ENCODE data around the gene CSTB. TPM values are rescaled to one million over a fixed set of nuclear protein-coding genes. Genes with fewer than 3 reads are reported as not detected.

CSTB gene
- total RNA-seq, 1 donor from 2014 or later: 32.7 TPM

- Mint-ChIP-seq H3K9me3 (ENCODE audit: unreplicated experiment) (peaks cover 3% of the 10 kb centered on the region), H3K36me3 (ENCODE audit: unreplicated experiment) (no peaks in the 10 kb centered on the region), H3K27ac (ENCODE audit: unreplicated experiment) (no peak overlapping the region), H3K27me3 (ENCODE audit: unreplicated experiment) (no peaks in the 10 kb centered on the region), H3K4me1 (ENCODE audit: low read depth, unreplicated experiment) (peaks cover 16% of the 10 kb centered on the region), H3K4me3 (ENCODE audit: unreplicated experiment) (no peak overlapping the region)
- TF ChIP-seq CTCF (IDR thresholded peaks at IDR 0.05; ENCODE audit: partially characterized antibody, unreplicated experiment): no peak
- no peak for DNase-seq
These were observed 20.9 kb downstream of the CSTB start for GRCh38 chr21:43754948-43755781.

GRCh38 chr21:43753439-43753799 lies 22.7 kb downstream of the CSTB start:
- Mint-ChIP-seq H3K9me3 (ENCODE audit: unreplicated experiment) (peaks cover 3% of the 10 kb centered on the region), H3K27me3 (ENCODE audit: unreplicated experiment) (no peaks in the 10 kb centered on the region), H3K36me3 (ENCODE audit: unreplicated experiment) (no peaks in the 10 kb centered on the region), H3K4me1 (ENCODE audit: low read depth, unreplicated experiment) (peaks cover 11% of the 10 kb centered on the region), H3K4me3 (ENCODE audit: unreplicated experiment) (no peak overlapping the region), H3K27ac (ENCODE audit: unreplicated experiment) (no peak overlapping the region)
- DNase-seq: no peak
- no peak for TF ChIP-seq CTCF (IDR thresholded peaks at IDR 0.05; ENCODE audit: partially characterized antibody, unreplicated experiment)

GRCh38 chr21:43752758-43753438 lies 23.2 kb downstream of the CSTB start:
- no peaks in the 10 kb centered on the region for H3K27me3 Mint-ChIP-seq (ENCODE audit: unreplicated experiment)

GRCh38 chr21:43751955-43752591 lies 24.0 kb downstream of the CSTB start:
- Mint-ChIP-seq H3K4me3 (ENCODE audit: unreplicated experiment) (no peak overlapping the region), H3K9me3 (ENCODE audit: unreplicated experiment) (peaks cover 3% of the 10 kb centered on the region), H3K36me3 (ENCODE audit: unreplicated experiment) (no peaks in the 10 kb centered on the region), H3K27ac (ENCODE audit: unreplicated experiment) (no peak overlapping the region), H3K4me1 (ENCODE audit: low read depth, unreplicated experiment) (peaks cover 6% of the 10 kb centered on the region), H3K27me3 (ENCODE audit: unreplicated experiment) (no peaks in the 10 kb centered on the region)
- DNase-seq: no peak
- no peak for TF ChIP-seq CTCF (IDR thresholded peaks at IDR 0.05; ENCODE audit: partially characterized antibody, unreplicated experiment)

More at GRCh38 chr21:43752758-43753438, 23.2 kb downstream of the CSTB start:
- Mint-ChIP-seq H3K27ac (ENCODE audit: unreplicated experiment) (no peak overlapping the region), H3K36me3 (ENCODE audit: unreplicated experiment) (no peaks in the 10 kb centered on the region), H3K9me3 (ENCODE audit: unreplicated experiment) (peaks cover 3% of the 10 kb centered on the region), H3K4me1 (ENCODE audit: low read depth, unreplicated experiment) (peaks cover 6% of the 10 kb centered on the region), H3K4me3 (ENCODE audit: unreplicated experiment) (no peak overlapping the region)
- no peak for DNase-seq
- no peak for TF ChIP-seq CTCF (IDR thresholded peaks at IDR 0.05; ENCODE audit: partially characterized antibody, unreplicated experiment)
